Activated T-cell treated with anti-CD3 and anti-CD28 coated beads, Interleukin-2, amount 50 U/mL, for 72 hours (primary cell): ENCODE results near the gene DYNC2H1. TPM values are rescaled to one million over a fixed set of nuclear protein-coding genes. Genes with fewer than 3 reads are reported as not detected.
A peak's percentile ranks its signal among the peaks of the same experiment; 100 is the strongest.

Source experiments
- ATAC-seq, 2 donors: fragments of 150-1000 bp; cut with Tn5 transposase; replicated peaks in 1 of 2; 2 replicates each; pipeline ENCODE4 v1.10.0; 2021; ENCODE audit warnings: moderate library complexity in 2 of 2, mild to moderate bottlenecking in 1 of 2
- DNase-seq, 2 donors: peaks; one replicate each; pipeline ENCODE4 v3.0.0; 2021 to 2022; ENCODE audit warnings: mixed read lengths in 1 of 2
- H3K27ac Mint-ChIP-seq: one replicate; pipeline ENCODE4 v1.8.0; 2022; ENCODE audit warnings: mild to moderate bottlenecking, moderate library complexity, mixed read lengths
- H3K27me3 Mint-ChIP-seq: one replicate; pipeline ENCODE4 v1.8.0; 2022; ENCODE audit warnings: low read depth, mixed read lengths
- H3K36me3 Mint-ChIP-seq, 2 donors: one replicate each; pipeline ENCODE4 v1.8.0; 2022; ENCODE audit warnings: mixed read lengths in 2 of 2, mild to moderate bottlenecking in 1 of 2; ENCODE audit not compliant: insufficient read depth in 2 of 2
- H3K4me1 Mint-ChIP-seq: one replicate; pipeline ENCODE4 v1.8.0; 2022; ENCODE audit warnings: low read depth, mixed read lengths
- H3K4me3 Mint-ChIP-seq, 2 donors: one replicate each; pipeline ENCODE4 v1.8.0; 2022; ENCODE audit warnings: mild to moderate bottlenecking in 2 of 2, mixed read lengths in 2 of 2, moderate library complexity in 2 of 2
- H3K9me3 Mint-ChIP-seq, 2 donors: one replicate each; pipeline ENCODE4 v1.8.0; 2022; ENCODE audit warnings: mixed read lengths in 2 of 2
- total RNA-seq, 2 donors: library from RNA; stranded (reverse); gene quantifications; one replicate each; pipeline ENCODE4 v1.2.3, GENCODE V29; 2022

The DYNC2H1 gene
- total RNA-seq, 2 donors from 2014 or later: 1.5 to 2.2 TPM

DNA sequence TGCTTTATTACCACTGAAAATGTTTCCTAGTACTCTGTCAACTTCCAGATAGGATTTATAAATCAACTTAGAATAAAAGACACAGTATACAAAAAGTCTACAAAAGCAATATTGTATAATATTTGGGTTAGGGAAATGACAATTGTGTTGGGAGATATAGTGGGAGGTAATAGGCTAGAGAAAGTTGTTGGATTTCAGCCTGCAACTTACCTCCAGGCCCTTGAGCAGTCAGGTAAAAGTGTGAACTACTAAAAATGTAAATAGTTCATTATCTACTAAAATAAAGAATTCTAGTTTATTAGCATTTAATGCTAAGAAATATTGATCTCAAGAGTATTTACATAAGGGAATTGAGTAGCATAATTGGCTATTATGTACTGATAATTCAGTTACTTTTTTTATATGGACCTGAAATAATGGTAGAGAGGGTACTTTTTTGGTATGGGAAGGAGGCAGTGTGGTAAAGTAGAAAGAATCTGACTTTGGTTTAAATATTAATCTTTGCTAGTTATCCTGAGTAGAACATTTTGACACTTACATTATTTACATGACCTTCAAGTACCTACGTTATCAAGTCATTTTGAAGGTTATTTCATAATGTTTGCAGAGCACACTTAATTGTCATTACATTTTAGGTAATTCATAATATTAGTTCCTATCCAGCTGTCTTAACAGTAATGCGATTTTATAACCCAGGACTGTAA, 55.0 kb downstream of the DYNC2H1 start:
- Mint-ChIP-seq H3K27me3 (no peaks in the 10 kb centered on the region), H3K36me3 (no peaks in the 10 kb centered on the region), H3K27ac (no peak overlapping the region), H3K4me3 (no peak overlapping the region), H3K9me3 (no peaks in the 10 kb centered on the region), H3K4me1 (no peaks in the 10 kb centered on the region)
- no peak for ATAC-seq
- DNase-seq: no peak

DNA sequence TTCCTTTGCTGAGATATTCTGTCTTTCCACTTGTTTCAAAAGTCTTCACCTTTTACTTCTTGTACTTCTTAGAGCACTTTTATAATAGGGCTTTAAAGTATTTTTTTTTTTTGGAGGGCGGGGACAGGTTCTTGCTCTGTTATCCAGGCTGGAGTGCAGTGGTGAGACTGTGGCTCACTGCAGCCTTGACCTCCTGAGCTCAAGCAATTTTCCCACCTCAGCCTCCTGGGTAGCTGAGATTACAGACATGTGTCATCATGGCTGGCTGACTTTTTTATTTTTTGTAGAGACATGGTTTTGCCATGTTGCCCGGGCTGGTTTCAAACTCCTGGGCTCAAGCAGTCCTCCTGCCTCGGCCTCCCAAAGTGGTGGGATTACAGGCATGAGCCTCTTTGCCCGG, 57.9 kb downstream of the DYNC2H1 start:
- ATAC-seq (no peak), DNase-seq (no peak)
- Mint-ChIP-seq H3K9me3 (no peaks in the 10 kb centered on the region), H3K36me3 (no peaks in the 10 kb centered on the region), H3K4me1 (no peaks in the 10 kb centered on the region), H3K27ac (no peak overlapping the region), H3K27me3 (no peaks in the 10 kb centered on the region), H3K4me3 (no peak overlapping the region)

DNA sequence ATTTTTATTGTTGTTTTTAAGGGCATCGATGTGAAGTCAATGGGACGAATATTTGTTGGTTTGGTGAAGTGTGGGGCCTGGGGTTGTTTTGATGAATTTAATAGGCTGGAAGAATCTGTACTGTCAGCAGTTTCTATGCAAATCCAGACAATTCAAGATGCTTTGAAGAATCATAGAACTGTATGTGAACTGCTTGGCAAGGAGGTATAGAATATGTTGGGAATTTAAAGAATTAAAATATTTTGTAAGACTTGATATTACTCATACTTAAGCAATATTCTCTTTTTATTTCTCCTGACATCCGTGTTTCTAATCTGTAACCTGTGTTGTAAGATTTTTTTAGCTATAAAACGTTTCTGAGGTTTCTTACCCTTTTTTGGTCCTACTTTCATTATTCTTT, 61.6 kb downstream of the DYNC2H1 start:
- no peak for DNase-seq
- ATAC-seq: no peak
- no peak overlapping the region for H3K4me3 Mint-ChIP-seq
- H3K27me3 Mint-ChIP-seq: no peaks in the 10 kb centered on the region
- H3K27ac Mint-ChIP-seq: no peak overlapping the region
- no peaks in the 10 kb centered on the region for H3K9me3 Mint-ChIP-seq
- no peaks in the 10 kb centered on the region for H3K36me3 Mint-ChIP-seq
- no peaks in the 10 kb centered on the region for H3K4me1 Mint-ChIP-seq

DNA sequence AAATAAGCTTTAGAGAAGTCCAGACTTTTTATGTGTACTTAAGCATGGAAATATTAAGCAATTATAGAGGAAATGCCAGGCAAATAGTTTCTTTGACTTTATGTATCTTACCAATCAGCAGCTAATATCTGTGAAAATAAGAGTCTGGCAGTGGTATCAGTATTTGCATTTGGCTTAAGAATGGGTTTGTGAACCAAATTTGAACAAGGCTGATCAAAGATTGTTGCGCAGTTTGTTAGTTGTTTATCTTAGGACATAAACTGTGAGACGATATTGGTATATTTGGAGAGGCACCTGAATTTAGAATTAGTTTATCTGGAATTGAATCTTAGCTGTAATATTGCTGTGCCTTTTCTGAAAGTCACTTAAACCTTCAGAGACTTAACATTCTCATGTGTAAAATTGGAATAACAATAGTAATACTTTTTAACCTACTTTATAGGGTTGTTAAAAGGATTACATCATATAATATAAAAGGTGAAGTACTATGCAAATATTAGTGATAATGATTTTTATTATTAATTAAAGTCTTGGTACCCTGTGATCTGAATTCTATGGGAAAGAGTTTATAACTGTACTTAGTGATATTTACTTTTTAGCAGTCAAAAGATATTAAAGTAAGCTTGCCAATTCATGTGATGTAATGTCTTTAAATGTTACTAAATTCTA, 66.4 kb downstream of the DYNC2H1 start:
- Mint-ChIP-seq H3K36me3 (no peaks in the 10 kb centered on the region), H3K4me1 (no peaks in the 10 kb centered on the region), H3K4me3 (no peak overlapping the region), H3K27me3 (no peaks in the 10 kb centered on the region), H3K27ac (no peak overlapping the region), H3K9me3 (no peaks in the 10 kb centered on the region)
- no peak for ATAC-seq
- DNase-seq: no peak

DNA sequence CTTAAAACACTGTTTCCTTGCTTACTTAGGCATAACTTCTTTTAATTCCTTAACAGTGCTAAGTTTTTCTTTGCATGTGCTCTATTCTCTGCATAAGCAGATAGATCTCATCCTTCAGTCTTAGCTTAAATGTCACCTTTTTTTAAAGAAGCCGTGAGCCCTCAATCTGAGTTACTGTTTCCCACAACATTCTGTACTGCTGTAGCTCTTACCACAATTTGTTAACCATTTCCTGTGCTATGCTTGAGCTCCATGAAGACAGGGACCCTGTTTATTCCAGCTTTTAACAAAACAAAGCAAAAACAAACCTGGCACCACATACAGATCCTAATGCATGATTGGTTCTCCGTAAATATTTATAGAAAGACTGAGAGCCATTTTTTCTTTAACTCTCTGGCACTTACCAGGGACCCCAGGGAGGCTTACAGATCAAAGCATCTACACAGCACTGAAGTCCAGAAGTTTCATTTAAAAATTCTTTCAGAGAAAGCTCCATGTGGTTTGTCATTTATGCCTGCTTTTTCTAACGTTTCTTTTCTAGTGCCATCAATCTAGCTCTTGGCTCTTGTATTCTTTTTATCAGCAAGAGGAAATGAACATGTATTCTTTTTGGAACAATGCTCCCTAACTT, 74.9 kb downstream of the DYNC2H1 start:
- no peak for DNase-seq
- no peaks in the 10 kb centered on the region for H3K36me3 Mint-ChIP-seq

DNA sequence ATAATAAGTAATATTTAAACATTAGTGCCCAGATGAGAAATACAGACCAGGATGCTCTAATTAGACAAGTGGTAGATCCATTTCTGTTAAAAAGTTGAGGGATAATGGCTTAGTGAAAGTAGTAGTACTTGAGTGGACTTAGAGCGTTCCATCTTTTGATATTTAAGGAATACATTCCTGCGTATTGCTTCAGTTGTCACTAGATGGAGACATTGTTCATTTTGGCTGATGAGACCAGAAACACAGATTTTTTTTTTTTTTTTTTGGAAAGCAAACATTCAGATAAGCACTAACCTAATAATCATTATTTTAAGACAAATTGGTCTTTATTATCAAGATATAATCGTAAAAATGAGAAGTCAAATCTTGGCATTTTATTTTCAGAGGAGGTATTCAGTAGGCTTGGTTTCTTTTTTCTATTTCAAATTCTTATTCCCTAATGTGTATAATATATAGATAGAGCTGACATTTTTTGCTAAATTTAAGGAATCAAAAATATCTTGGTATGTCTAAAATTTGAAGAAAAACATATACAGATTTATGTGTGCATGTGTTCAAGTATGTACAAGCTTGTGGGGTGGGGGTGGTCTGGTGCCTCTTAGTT, 92.9 kb downstream of the DYNC2H1 start:
- Mint-ChIP-seq H3K9me3 (no peaks in the 10 kb centered on the region), H3K4me3 (no peak overlapping the region), H3K27ac (no peak overlapping the region), H3K4me1 (no peaks in the 10 kb centered on the region), H3K36me3 (no peaks in the 10 kb centered on the region), H3K27me3 (no peaks in the 10 kb centered on the region)
- ATAC-seq (no peak), DNase-seq (no peak)

More for the DNA sequence above, 74.9 kb downstream of the DYNC2H1 start:
- Mint-ChIP-seq H3K27me3 (no peaks in the 10 kb centered on the region), H3K27ac (peak overlapping the region; percentile 26), H3K9me3 (no peaks in the 10 kb centered on the region), H3K4me1 (peaks cover 6% of the 10 kb centered on the region), H3K4me3 (no peak overlapping the region)
- no peak for ATAC-seq

DNA sequence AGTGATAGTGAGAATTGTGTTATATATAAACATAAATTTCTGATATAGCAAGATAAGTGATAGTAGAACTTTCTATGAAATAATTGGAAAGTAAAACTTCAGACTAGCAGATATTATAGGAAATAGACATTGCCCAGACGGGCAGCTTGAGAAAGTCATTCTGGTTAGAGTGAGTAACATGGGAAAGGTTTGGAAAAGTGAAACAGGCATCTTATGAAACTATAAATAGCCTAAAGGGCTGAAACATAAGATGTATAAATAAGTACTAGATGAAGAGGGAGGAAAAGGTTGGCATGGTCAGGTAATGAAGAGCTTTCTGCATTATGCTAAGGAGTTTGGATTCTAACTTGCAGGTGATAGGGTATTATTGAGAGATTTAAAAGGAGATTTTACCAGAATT, 101.3 kb downstream of the DYNC2H1 start:
- H3K9me3 Mint-ChIP-seq: no peaks in the 10 kb centered on the region

DNA sequence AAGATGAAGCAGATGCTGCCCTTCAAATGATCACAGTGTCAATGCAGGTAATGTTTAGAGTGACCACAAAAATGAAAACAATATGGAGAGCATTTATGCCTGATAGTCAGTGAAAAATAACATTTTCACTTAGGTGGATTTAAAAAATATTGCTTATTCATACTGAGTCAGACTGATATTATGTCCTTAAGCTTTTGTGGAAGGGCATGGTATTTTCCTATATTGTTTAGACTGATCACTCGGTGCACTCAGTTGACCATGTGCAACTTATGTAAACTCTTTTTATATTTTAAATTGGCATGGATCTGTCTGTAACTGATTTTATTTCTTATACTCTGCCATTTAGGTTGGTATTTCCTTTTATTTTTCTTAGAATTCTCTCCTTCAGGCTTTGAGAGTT, 106.6 kb downstream of the DYNC2H1 start:
- Mint-ChIP-seq H3K27me3 (no peaks in the 10 kb centered on the region), H3K27ac (no peak overlapping the region), H3K4me1 (no peaks in the 10 kb centered on the region), H3K9me3 (no peaks in the 10 kb centered on the region), H3K4me3 (no peak overlapping the region), H3K36me3 (no peaks in the 10 kb centered on the region)
- no peak for DNase-seq
- ATAC-seq: no peak

More for the DNA sequence above, 101.3 kb downstream of the DYNC2H1 start:
- ATAC-seq (no peak), DNase-seq (no peak)
- no peaks in the 10 kb centered on the region for H3K4me1 Mint-ChIP-seq
- no peaks in the 10 kb centered on the region for H3K27me3 Mint-ChIP-seq
- no peak overlapping the region for H3K27ac Mint-ChIP-seq
- H3K4me3 Mint-ChIP-seq: no peak overlapping the region
- H3K36me3 Mint-ChIP-seq: no peaks in the 10 kb centered on the region

DNA sequence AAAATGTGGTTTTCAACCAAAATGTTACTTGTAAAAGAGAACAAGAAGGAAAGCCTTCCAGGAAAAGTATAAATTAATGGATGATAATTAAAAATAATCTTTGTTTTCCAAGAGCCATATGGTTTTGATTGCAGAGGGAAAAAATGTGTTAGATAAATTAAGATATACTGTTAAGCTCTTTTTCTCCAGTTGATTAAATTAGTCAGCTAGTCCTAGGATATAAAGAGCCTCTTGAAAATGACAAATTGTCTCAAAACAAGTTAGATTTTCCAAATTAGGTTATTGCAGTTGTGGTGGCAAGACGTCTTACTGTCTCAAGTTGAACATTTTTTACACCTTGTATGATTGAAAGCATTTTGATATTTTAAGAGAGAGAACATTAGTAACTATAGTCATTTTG, 110.9 kb downstream of the DYNC2H1 start:
- Mint-ChIP-seq H3K27ac (no peak overlapping the region), H3K9me3 (no peaks in the 10 kb centered on the region), H3K36me3 (peaks cover 0 to 1% of the 10 kb centered on the region in 2 donors), H3K27me3 (no peaks in the 10 kb centered on the region), H3K4me3 (no peak overlapping the region), H3K4me1 (no peaks in the 10 kb centered on the region)
- no peak for ATAC-seq
- DNase-seq: no peak

DNA sequence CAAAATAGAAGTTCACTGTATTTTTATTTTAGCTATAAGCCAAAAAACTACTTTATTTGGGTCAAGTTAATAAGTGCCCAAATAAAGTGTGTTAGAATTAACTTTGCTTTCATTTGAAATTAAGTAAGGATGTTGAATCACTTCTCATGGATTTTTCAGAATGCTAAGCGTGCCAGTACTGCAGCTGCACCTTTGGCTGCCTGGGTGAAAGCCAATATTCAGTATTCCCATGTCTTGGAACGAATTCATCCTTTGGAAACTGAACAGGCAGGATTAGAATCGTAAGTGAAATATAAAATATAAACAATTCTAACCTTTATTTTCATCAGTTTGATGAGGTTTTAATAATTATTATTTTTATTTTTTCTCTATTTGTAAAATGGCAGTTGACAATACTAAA, 113.6 kb downstream of the DYNC2H1 start:
- Mint-ChIP-seq H3K27ac (no peak overlapping the region), H3K4me3 (no peak overlapping the region), H3K27me3 (no peaks in the 10 kb centered on the region), H3K4me1 (no peaks in the 10 kb centered on the region), H3K9me3 (no peaks in the 10 kb centered on the region), H3K36me3 (peaks cover 0 to 1% of the 10 kb centered on the region in 2 donors)
- DNase-seq (no peak), ATAC-seq (no peak)

DNA sequence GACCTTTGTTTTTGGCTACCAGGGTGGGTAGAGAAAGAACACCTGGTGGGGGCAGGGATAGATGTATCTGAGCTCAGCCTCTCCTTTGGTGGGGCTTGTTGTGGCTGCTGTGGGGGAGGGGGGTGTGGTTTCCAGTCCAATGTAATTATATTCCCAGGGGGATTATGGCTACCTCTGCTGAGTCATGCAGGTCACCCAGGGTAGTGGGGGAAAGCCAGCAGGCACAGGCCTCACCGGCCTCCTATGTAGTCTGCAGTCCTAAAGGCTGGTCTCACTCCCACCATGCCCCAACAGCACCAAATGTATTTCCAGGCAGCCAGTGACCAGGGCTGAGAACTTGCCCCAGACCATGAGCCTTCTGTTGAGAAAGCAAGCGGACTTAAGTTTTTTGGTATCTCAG, 119.6 kb downstream of the DYNC2H1 start:
- H3K27ac Mint-ChIP-seq: no peak overlapping the region
- H3K27me3 Mint-ChIP-seq: no peaks in the 10 kb centered on the region
- no peaks in the 10 kb centered on the region for H3K4me1 Mint-ChIP-seq
- H3K9me3 Mint-ChIP-seq: no peaks in the 10 kb centered on the region
- no peak for ATAC-seq
- DNase-seq: no peak
- no peak overlapping the region for H3K4me3 Mint-ChIP-seq
- H3K36me3 Mint-ChIP-seq: peaks cover 0 to 1% of the 10 kb centered on the region in 2 donors

DNA sequence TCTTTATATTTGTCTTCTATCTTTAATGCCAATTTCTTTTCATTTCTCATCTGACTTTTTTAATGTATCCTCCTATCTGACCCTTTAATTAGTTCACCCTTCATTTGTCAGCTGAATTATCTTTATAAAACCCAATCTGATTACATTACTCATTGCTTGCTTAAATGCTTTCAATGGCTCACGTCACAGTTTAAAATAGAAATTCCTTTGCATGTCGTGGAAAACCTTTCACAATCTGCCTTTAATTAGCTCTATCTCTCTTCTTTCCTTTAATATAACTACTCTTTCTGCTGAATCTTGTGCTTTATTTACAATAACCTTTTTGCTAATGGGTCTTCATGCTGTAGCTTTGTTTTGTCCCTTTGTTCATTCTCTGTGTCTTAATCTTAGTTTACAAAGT, 125.7 kb downstream of the DYNC2H1 start:
- ATAC-seq (no peak), DNase-seq (no peak)
- no peak overlapping the region for H3K27ac Mint-ChIP-seq
- no peak overlapping the region for H3K4me3 Mint-ChIP-seq
- no peaks in the 10 kb centered on the region for H3K9me3 Mint-ChIP-seq
- H3K4me1 Mint-ChIP-seq: no peaks in the 10 kb centered on the region
- no peaks in the 10 kb centered on the region for H3K36me3 Mint-ChIP-seq
- no peaks in the 10 kb centered on the region for H3K27me3 Mint-ChIP-seq

DNA sequence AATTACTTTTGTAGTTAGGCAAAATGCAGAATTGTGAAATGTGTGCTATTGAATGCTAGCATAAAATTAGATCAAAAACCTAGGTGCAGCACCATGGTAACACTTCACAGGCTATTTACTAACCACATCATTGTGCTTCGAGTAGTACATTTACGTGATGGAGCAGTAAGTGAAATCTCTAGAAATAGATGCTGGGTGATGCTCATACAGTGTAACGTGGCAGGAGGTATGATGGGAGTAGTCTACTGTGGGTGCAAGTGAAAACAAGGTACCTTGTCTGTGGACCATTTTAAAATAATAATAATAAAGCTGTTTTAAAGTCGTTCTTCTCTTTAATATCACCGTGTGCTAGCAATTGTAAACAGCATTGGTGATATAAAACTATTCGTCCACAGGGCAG, 132.3 kb downstream of the DYNC2H1 start:
- Mint-ChIP-seq H3K4me1 (no peaks in the 10 kb centered on the region), H3K9me3 (no peaks in the 10 kb centered on the region), H3K4me3 (no peak overlapping the region), H3K36me3 (no peaks in the 10 kb centered on the region), H3K27ac (no peak overlapping the region), H3K27me3 (no peaks in the 10 kb centered on the region)
- ATAC-seq (no peak), DNase-seq (no peak)
